Thyroid gland (tissue), 4 donors: Measurements from ENCODE around the gene NUDT17.
"Not testable (repeated sequence)": the region's sequence is repeated elsewhere in the genome, so short reads cannot be mapped to it uniquely, and the experiment has no call there.

Source experiments
- POLR2A ChIP-seq, 2 donors: fragments of 450-650 bp; IDR thresholded peaks; one replicate each; pipeline ENCODE4 v1.6.1; 2017; ENCODE audit warnings: antibody characterized with exemption in 2 of 2, mild to moderate bottlenecking in 2 of 2, moderate library complexity in 1 of 2
- TF ChIP-seq, protein P1 (sequence below), 6 experiments: fragments of 200-600 bp in 3 of 6; fragments of 450-650 bp in 3 of 6; sonication (generic) in 3 of 6; IDR thresholded peaks; one replicate each; pipeline ENCODE4 v1.5.1; 2016 to 2019; ENCODE audit warnings: antibody characterized with exemption in 6 of 6, mild to moderate bottlenecking in 2 of 6, inconsistent platforms in 1 of 6, moderate library complexity in 1 of 6

DNA sequence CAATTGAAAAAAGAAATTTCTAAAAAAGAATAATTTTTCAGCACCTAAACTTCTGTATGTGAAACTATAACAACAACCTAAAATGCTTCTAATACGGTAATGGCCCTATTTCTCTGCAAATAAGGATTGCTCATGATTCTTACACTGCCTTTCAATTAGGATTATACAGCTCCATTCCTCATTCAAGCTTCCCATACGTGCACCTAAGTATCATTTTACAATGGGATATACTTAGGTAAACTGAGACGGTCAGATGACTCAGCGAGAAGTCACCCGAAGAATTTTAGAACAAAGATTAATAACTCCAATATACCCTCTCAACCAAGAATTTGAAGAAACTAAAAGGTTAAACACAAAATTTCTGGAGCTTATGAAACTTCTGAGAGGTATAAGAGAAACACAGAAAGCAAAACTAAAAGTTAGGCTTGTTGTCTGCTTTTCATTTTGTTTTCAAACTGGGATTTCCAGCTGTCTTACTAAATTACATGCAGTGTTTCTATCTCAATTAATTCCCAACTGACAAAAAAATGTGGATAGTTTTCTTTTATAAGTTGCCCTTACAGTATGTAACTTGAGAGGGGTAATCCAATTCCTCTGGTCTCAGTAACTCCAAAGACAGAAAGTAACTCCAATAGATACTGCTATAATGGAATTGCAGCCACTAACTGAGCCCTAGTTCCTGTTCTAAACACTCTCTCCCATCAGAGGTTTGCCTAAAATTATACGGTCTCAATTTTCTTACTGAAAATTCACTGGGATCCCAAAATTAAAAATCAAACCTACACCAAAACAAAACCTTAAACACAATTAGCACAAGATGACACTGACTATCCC lies 32.2 kb upstream of the NUDT17 start:
- TF ChIP-seq, protein P1, sequence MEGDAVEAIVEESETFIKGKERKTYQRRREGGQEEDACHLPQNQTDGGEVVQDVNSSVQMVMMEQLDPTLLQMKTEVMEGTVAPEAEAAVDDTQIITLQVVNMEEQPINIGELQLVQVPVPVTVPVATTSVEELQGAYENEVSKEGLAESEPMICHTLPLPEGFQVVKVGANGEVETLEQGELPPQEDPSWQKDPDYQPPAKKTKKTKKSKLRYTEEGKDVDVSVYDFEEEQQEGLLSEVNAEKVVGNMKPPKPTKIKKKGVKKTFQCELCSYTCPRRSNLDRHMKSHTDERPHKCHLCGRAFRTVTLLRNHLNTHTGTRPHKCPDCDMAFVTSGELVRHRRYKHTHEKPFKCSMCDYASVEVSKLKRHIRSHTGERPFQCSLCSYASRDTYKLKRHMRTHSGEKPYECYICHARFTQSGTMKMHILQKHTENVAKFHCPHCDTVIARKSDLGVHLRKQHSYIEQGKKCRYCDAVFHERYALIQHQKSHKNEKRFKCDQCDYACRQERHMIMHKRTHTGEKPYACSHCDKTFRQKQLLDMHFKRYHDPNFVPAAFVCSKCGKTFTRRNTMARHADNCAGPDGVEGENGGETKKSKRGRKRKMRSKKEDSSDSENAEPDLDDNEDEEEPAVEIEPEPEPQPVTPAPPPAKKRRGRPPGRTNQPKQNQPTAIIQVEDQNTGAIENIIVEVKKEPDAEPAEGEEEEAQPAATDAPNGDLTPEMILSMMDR (IDR thresholded peaks at IDR 0.05) = not testable (repeated sequence)
- TF ChIP-seq POLR2A (IDR thresholded peaks at IDR 0.05) = not testable (repeated sequence)
